SU-DHL-6 (cell line): Measurements from ENCODE around the gene ACER3.

Experiments used
- H2AFZ ChIP-seq: fragments of 200-600 bp; sonication (generic); 2 replicates; pipeline ENCODE4 v1.6.1; 2014; ENCODE audit warnings: low read depth, mild to moderate bottlenecking, moderate library complexity, mixed read lengths, antibody characterized with exemption, low read length; ENCODE audit not compliant: severe bottlenecking
- H3F3A ChIP-seq: fragments of 200-600 bp; shearing (Covaris generic); 2 replicates; pipeline ENCODE4 v1.6.0; 2016; ENCODE audit warnings: antibody characterized with exemption, mild to moderate bottlenecking; ENCODE audit not compliant: insufficient read depth
- H3K27ac ChIP-seq: fragments of 200-600 bp; sonication (generic); 2 replicates; pipeline ENCODE4 v1.5.1; 2016; ENCODE audit warnings: low read depth, mild to moderate bottlenecking, low read length, moderate library complexity, mixed read lengths
- H3K27me3 ChIP-seq: fragments of 200-600 bp; sonication (generic), shearing (Covaris generic); 2 replicates; pipeline ENCODE4 v1.6.0; 2014; ENCODE audit warnings: mild to moderate bottlenecking, low read length
- H3K36me3 ChIP-seq: fragments of 200-600 bp; sonication (generic); 2 replicates; pipeline ENCODE4 v1.6.1; 2014; ENCODE audit warnings: mild to moderate bottlenecking, low read length, mixed read lengths
- H3K4me2 ChIP-seq: fragments of 300-600, 200-600 bp; shearing (Covaris generic), sonication (generic); 2 replicates; pipeline ENCODE4 v1.6.0; 2014; ENCODE audit warnings: low read length, low read depth, mild to moderate bottlenecking; ENCODE audit not compliant: poor library complexity, severe bottlenecking
- H3K4me3 ChIP-seq: fragments of 200-600 bp; sonication (generic); 2 replicates; pipeline ENCODE4 v1.5.1; 2014; ENCODE audit warnings: antibody characterized with exemption, low read length, mild to moderate bottlenecking, mixed read lengths; ENCODE audit not compliant: insufficient read depth, poor library complexity, severe bottlenecking
- H3K79me2 ChIP-seq: fragments of 200-600 bp; sonication (generic); 2 replicates; pipeline ENCODE4 v1.6.1; 2014; ENCODE audit warnings: mild to moderate bottlenecking, low read length, moderate library complexity; ENCODE audit not compliant: insufficient read depth
- H3K9ac ChIP-seq: fragments of 200-600 bp; sonication (generic); 2 replicates; pipeline ENCODE4 v1.7.0; 2014; ENCODE audit warnings: mild to moderate bottlenecking, low read length
- H3K9me2 ChIP-seq: fragments of 200-600 bp; sonication (generic); replicated peaks from 2 replicates; pipeline ENCODE4 v1.6.1; 2014; ENCODE audit warnings: low read length; ENCODE audit not compliant: insufficient read depth
- H3K9me3 ChIP-seq: fragments of 200-600 bp; sonication (generic); 2 replicates; pipeline ENCODE4 v1.6.1; 2014; ENCODE audit warnings: low read length, mixed read lengths; ENCODE audit not compliant: insufficient read depth
- H4K20me1 ChIP-seq: fragments of 200-600 bp; sonication (generic); 2 replicates; pipeline ENCODE4 v1.6.1; 2014; ENCODE audit warnings: low read depth, mild to moderate bottlenecking, antibody characterized with exemption, low read length, moderate library complexity, mixed read lengths
- EZH2phosphoT487 ChIP-seq: fragments of 200-600 bp; sonication (generic), shearing (Covaris generic); conservative IDR thresholded peaks from 2 replicates; pipeline ENCODE4 v1.6.1; 2018; ENCODE audit warnings: mild to moderate bottlenecking, antibody characterized with exemption, low read length, moderate library complexity, mixed read lengths

The ACER3 gene

GRCh38 chr11:77075425-77075905 lies 214.7 kb downstream of the ACER3 start:
- H4K20me1 ChIP-seq = no peaks in the 10 kb centered on the region
- no peaks in the 10 kb centered on the region for H3F3A ChIP-seq
- H3K79me2 ChIP-seq = no peaks in the 10 kb centered on the region
- no peaks in the 10 kb centered on the region for H3K27me3 ChIP-seq
- H3K4me2 ChIP-seq = no peak overlapping the region
- no peaks in the 10 kb centered on the region for H3K36me3 ChIP-seq
- no peak overlapping the region for H3K4me3 ChIP-seq
- no peak for TF ChIP-seq EZH2phosphoT487
- H3K27ac ChIP-seq = no peak overlapping the region
- H3K9ac ChIP-seq = no peak overlapping the region
- no peaks in the 10 kb centered on the region for H3K9me2 ChIP-seq
- no peak overlapping the region for H2AFZ ChIP-seq
- H3K9me3 ChIP-seq = no peaks in the 10 kb centered on the region
